HepG2 (cell line): Measurements from ENCODE around the gene ULK4. TPM values are rescaled to one million over a fixed set of nuclear protein-coding genes. Genes with fewer than 3 reads are reported as not detected.
A peak's percentile ranks its signal among the peaks of the same experiment; 100 is the strongest.

Experiments
- AGO1 ChIP-seq: fragments of 200-400 bp; formaldehyde crosslinking; IDR thresholded peaks from 2 replicates; pipeline ENCODE4 v1.6.1; 2017; ENCODE audit warnings: mild to moderate bottlenecking, low read depth, low read length, moderate library complexity; ENCODE audit not compliant: poor library complexity, severe bottlenecking
- ATF6 ChIP-seq: sonication (generic); formaldehyde crosslinking; conservative IDR thresholded peaks from 2 replicates; pipeline ENCODE4 v1.4.0; 2020; ENCODE audit warnings: missing genetic modification reagents
- DNMT3B ChIP-seq: conservative IDR thresholded peaks from 2 replicates; pipeline ENCODE4 v1.6.1; 2016; ENCODE audit warnings: missing biosample characterization, control low read depth
- GMEB1 ChIP-seq: sonication (generic); formaldehyde crosslinking; IDR thresholded peaks from 2 replicates; pipeline ENCODE4 v1.5.1; 2020; ENCODE audit warnings: missing genetic modification reagents, mild to moderate bottlenecking, borderline replicate concordance
- HNRNPL ChIP-seq: fragments of 200-400 bp; formaldehyde crosslinking; IDR thresholded peaks from 2 replicates; pipeline ENCODE4 v1.6.1; 2017; ENCODE audit warnings: mild to moderate bottlenecking, low read depth, low read length
- MBNL3 ChIP-seq: fragments of 250-450 bp; sonication (Bioruptor Pico); conservative IDR thresholded peaks from 2 replicates; pipeline ENCODE4 v1.8.0; 2022; ENCODE audit warnings: mild to moderate bottlenecking, inconsistent platforms
- MEIS2 ChIP-seq: sonication (generic); formaldehyde crosslinking; IDR thresholded peaks from 2 replicates; pipeline ENCODE4 v1.9.0; 2021; ENCODE audit warnings: mild to moderate bottlenecking, missing genetic modification reagents
- MYNN ChIP-seq: sonication (generic); formaldehyde crosslinking; IDR thresholded peaks from 2 replicates; pipeline ENCODE4 v1.4.0; 2020; ENCODE audit warnings: mild to moderate bottlenecking, low read depth, missing genetic modification reagents
- NKX3-1 ChIP-seq: sonication (generic); formaldehyde crosslinking; IDR thresholded peaks from 2 replicates; pipeline ENCODE4 v1.5.0; 2020; ENCODE audit warnings: missing genetic modification reagents
- SALL1 ChIP-seq: sonication (generic); formaldehyde crosslinking; IDR thresholded peaks from 2 replicates; pipeline ENCODE4 v1.8.0; 2022; ENCODE audit warnings: mild to moderate bottlenecking, missing genetic modification reagents
- THAP9 ChIP-seq: sonication (generic); formaldehyde crosslinking; IDR thresholded peaks from 2 replicates; pipeline ENCODE4; 2020; ENCODE audit warnings: missing genetic modification reagents, mild to moderate bottlenecking, borderline replicate concordance
- ZBTB21 ChIP-seq: sonication (generic); formaldehyde crosslinking; IDR thresholded peaks from 2 replicates; pipeline ENCODE4 v1.4.0; 2020; ENCODE audit warnings: missing genetic modification reagents
- ZBTB44 ChIP-seq: sonication (generic); formaldehyde crosslinking; IDR thresholded peaks from 2 replicates; pipeline ENCODE4 v1.4.0; 2020; ENCODE audit warnings: missing genetic modification reagents
- ZNF574 ChIP-seq: sonication (generic); formaldehyde crosslinking; IDR thresholded peaks from 2 replicates; pipeline ENCODE4 v1.4.0; 2020; ENCODE audit warnings: missing genetic modification reagents
- ZNF672 ChIP-seq: sonication (generic); formaldehyde crosslinking; IDR thresholded peaks from 2 replicates; pipeline ENCODE4 v1.8.1; 2022; ENCODE audit warnings: missing genetic modification reagents
- ZNF790 ChIP-seq: sonication (generic); formaldehyde crosslinking; IDR thresholded peaks from 2 replicates; pipeline ENCODE4 v1.8.0; 2022; ENCODE audit warnings: missing genetic modification reagents, mild to moderate bottlenecking, borderline replicate concordance
- ZSCAN25 ChIP-seq: sonication (generic); formaldehyde crosslinking; IDR thresholded peaks from 2 replicates; pipeline ENCODE4 v1.8.0; 2022; ENCODE audit warnings: mild to moderate bottlenecking, missing genetic modification reagents
- polyA plus RNA-seq, 8 experiments: library from polyadenylated mRNA; depleted of rRNA in 3 of 8; stranded (reverse) in 7 of 8; unstranded in 1 of 8; fragments of >200 nt; fragmentation: Illumina TruSeq in 4 of 8; extraction: Trizol in 4 of 8; gene quantifications; 2 replicates each; pipeline versions ENCODE4 v1.2.1 to v1.2.3, GENCODE V29; 2011 to 2016; ENCODE audit warnings: low read depth in 4 of 8, missing spikeins in 1 of 8, mixed read lengths in 1 of 8; ENCODE audit not compliant: insufficient read depth in 1 of 8
- total RNA-seq, 5 experiments: library from RNA; depleted of rRNA; stranded (reverse); fragments of >200 nt; fragmentation: Illumina TruSeq; extraction: Trizol; gene quantifications; 2 replicates each; pipeline ENCODE4 v1.2.3, GENCODE V29; 2016; ENCODE audit warnings: low read depth in 1 of 5

ULK4 gene
- total and polyA plus RNA-seq, 2 of the 13 experiments (the other 11 are each of a cell fraction or from before 2014, with no cell fraction given) = 6.7 to 11.8 TPM

- TF ChIP-seq ATF6 (CRISPR knock-in tag) (no peak; the same call in 1 of the 2 replicates), GMEB1 (peak; percentile 92), DNMT3B (CRISPR knock-in tag) (no peak), SALL1 (peak; percentile 82), THAP9 (CRISPR knock-in tag) (peak; percentile 79; the same call in 1 of the 2 replicates), ZSCAN25 (CRISPR knock-in tag) (0 out of 2 replicates have a peak, but pooled peaks have one; percentile 37), ZBTB21 (CRISPR knock-in tag) (peak; percentile 70; the same call in 1 of the 2 replicates), HNRNPL (no peak), ZNF790 (CRISPR knock-in tag) (no peak), MEIS2 (CRISPR knock-in tag) (no peak), ZBTB44 (CRISPR knock-in tag) (0 out of 2 replicates have a peak, but pooled peaks have one; percentile 41), AGO1 (peak; percentile 64), NKX3-1 (CRISPR knock-in tag) (0 out of 2 replicates have a peak, but pooled peaks have one; percentile 24), MBNL3 (CRISPR knock-in tag) (no peak), ZNF574 (CRISPR knock-in tag) (peak; percentile 82), ZNF672 (CRISPR knock-in tag) (no peak), MYNN (CRISPR knock-in tag) (no peak)
Observed at GRCh38 chr3:41961751-41962679, at the start of gene ULK4 (continued).
